ENCODE data around the gene PTPRG.

The PTPRG gene

GRCh38 chr3:61910732-61911131, 349.4 kb downstream of the PTPRG start:
- Histone ChIP-seq H3K79me2 (ENCODE audit: insufficient read depth, low read length) (no peaks in the 10 kb centered on the region), H3K27me3 (ENCODE audit: insufficient read depth, low read length, poor library complexity, severe bottlenecking) (no peaks in the 10 kb centered on the region), H3K9me3 (ENCODE audit: insufficient read depth, low read depth, low read length) (no peaks in the 10 kb centered on the region), H4K20me1 (ENCODE audit: insufficient read depth, low read length, poor library complexity, severe bottlenecking) (no peaks in the 10 kb centered on the region), H3K9ac (ENCODE audit: low read depth, low read length, poor library complexity, severe bottlenecking) (no peak overlapping the region), H3K36me3 (ENCODE audit: insufficient read depth, low read length) (no peaks in the 10 kb centered on the region), H3K4me3 (ENCODE audit: low read length, poor library complexity, severe bottlenecking) (no peak overlapping the region), H3K4me1 (ENCODE audit: insufficient read depth, low read length, poor library complexity, severe bottlenecking) (peaks cover 15% of the 10 kb centered on the region), H2AFZ (ENCODE audit: low read length) (no peak overlapping the region), H3K4me2 (ENCODE audit: low read depth, low read length, poor library complexity, severe bottlenecking) (no peak overlapping the region), H3K9me2 (replicated peaks; ENCODE audit: low read depth, low read length) (no peaks in the 10 kb centered on the region), H3F3A (ENCODE audit: low read depth) (no peaks in the 10 kb centered on the region)
- no peak for TF ChIP-seq EZH2phosphoT487 (IDR thresholded peaks at IDR 0.05; ENCODE audit: borderline replicate concordance)
- no peak for TF ChIP-seq CTCF (conservative IDR thresholded peaks at IDR 0.05; ENCODE audit: low read length)

GRCh38 chr3:61912158-61912557, 350.8 kb downstream of the PTPRG start:
- Histone ChIP-seq H3K4me2 (ENCODE audit: low read depth, low read length, poor library complexity, severe bottlenecking) (no peak overlapping the region), H4K20me1 (ENCODE audit: insufficient read depth, low read length, poor library complexity, severe bottlenecking) (no peaks in the 10 kb centered on the region), H3K9ac (ENCODE audit: low read depth, low read length, poor library complexity, severe bottlenecking) (no peak overlapping the region), H3F3A (ENCODE audit: low read depth) (no peaks in the 10 kb centered on the region), H3K4me1 (ENCODE audit: insufficient read depth, low read length, poor library complexity, severe bottlenecking) (peaks cover 21% of the 10 kb centered on the region), H3K36me3 (ENCODE audit: insufficient read depth, low read length) (no peaks in the 10 kb centered on the region), H3K27me3 (ENCODE audit: insufficient read depth, low read length, poor library complexity, severe bottlenecking) (no peaks in the 10 kb centered on the region), H3K9me3 (ENCODE audit: insufficient read depth, low read depth, low read length) (no peaks in the 10 kb centered on the region), H3K9me2 (replicated peaks; ENCODE audit: low read depth, low read length) (no peaks in the 10 kb centered on the region), H2AFZ (ENCODE audit: low read length) (no peak overlapping the region), H3K4me3 (ENCODE audit: low read length, poor library complexity, severe bottlenecking) (no peak overlapping the region), H3K79me2 (ENCODE audit: insufficient read depth, low read length) (no peaks in the 10 kb centered on the region)
- TF ChIP-seq CTCF (conservative IDR thresholded peaks at IDR 0.05; ENCODE audit: low read length) (no peak), EZH2phosphoT487 (IDR thresholded peaks at IDR 0.05; ENCODE audit: borderline replicate concordance) (no peak)

GRCh38 chr3:61913701-61914100, 352.3 kb downstream of the PTPRG start:
- Histone ChIP-seq H3K4me3 (ENCODE audit: low read length, poor library complexity, severe bottlenecking) (no peak overlapping the region), H3K9me2 (replicated peaks; ENCODE audit: low read depth, low read length) (no peaks in the 10 kb centered on the region), H2AFZ (ENCODE audit: low read length) (no peak overlapping the region), H3K9me3 (ENCODE audit: insufficient read depth, low read depth, low read length) (no peaks in the 10 kb centered on the region), H4K20me1 (ENCODE audit: insufficient read depth, low read length, poor library complexity, severe bottlenecking) (no peaks in the 10 kb centered on the region), H3K79me2 (ENCODE audit: insufficient read depth, low read length) (no peaks in the 10 kb centered on the region), H3F3A (ENCODE audit: low read depth) (no peaks in the 10 kb centered on the region), H3K4me1 (ENCODE audit: insufficient read depth, low read length, poor library complexity, severe bottlenecking) (peaks cover 21% of the 10 kb centered on the region), H3K4me2 (ENCODE audit: low read depth, low read length, poor library complexity, severe bottlenecking) (no peak overlapping the region), H3K27me3 (ENCODE audit: insufficient read depth, low read length, poor library complexity, severe bottlenecking) (no peaks in the 10 kb centered on the region), H3K9ac (ENCODE audit: low read depth, low read length, poor library complexity, severe bottlenecking) (no peak overlapping the region), H3K36me3 (ENCODE audit: insufficient read depth, low read length) (no peaks in the 10 kb centered on the region)
- TF ChIP-seq CTCF (conservative IDR thresholded peaks at IDR 0.05; ENCODE audit: low read length) (no peak), EZH2phosphoT487 (IDR thresholded peaks at IDR 0.05; ENCODE audit: borderline replicate concordance) (no peak)

All from Loucy (cell line).